Nephron progenitor cell (in vitro differentiated cells): ENCODE data around the gene MRPL4.

Source experiments
- DNase-seq: peaks from one replicate; pipeline ENCODE4 v3.0.0; 2021
- H3K27ac Mint-ChIP-seq: 2 replicates; pipeline ENCODE4 v1.8.0; 2021; ENCODE audit warnings: mild to moderate bottlenecking, moderate library complexity, mixed read lengths
- H3K27me3 Mint-ChIP-seq: 2 replicates; pipeline ENCODE4 v1.8.0; 2021; ENCODE audit warnings: mild to moderate bottlenecking, low read depth, mixed read lengths; ENCODE audit not compliant: poor library complexity
- H3K36me3 Mint-ChIP-seq: 2 replicates; pipeline ENCODE4 v1.8.0; 2021; ENCODE audit warnings: low read depth, mixed read lengths
- H3K4me1 Mint-ChIP-seq: 2 replicates; pipeline ENCODE4 v1.8.0; 2021; ENCODE audit warnings: mixed read lengths
- H3K4me3 Mint-ChIP-seq: 2 replicates; pipeline ENCODE4 v1.8.0; 2021; ENCODE audit warnings: mild to moderate bottlenecking, moderate library complexity, mixed read lengths
- H3K9me3 Mint-ChIP-seq: 2 replicates; pipeline ENCODE4 v1.8.0; 2021; ENCODE audit warnings: mild to moderate bottlenecking, moderate library complexity, mixed read lengths
- CTCF ChIP-seq: fragments of 200-600 bp; sonication (generic); IDR thresholded peaks from 2 replicates; pipeline ENCODE4 v1.5.0; 2021; ENCODE audit warnings: antibody characterized with exemption

MRPL4 gene

GRCh38 chr19:10292206-10292788 is 40.3 kb downstream of the MRPL4 start:
- no peak for TF ChIP-seq CTCF
- H3K4me3 Mint-ChIP-seq, result peak overlapping the region; percentile 65
- no peaks in the 10 kb centered on the region for H3K9me3 Mint-ChIP-seq
- no peaks in the 10 kb centered on the region for H3K36me3 Mint-ChIP-seq
- H3K27me3 Mint-ChIP-seq, result peaks cover 100% of the 10 kb centered on the region
- no peak overlapping the region for H3K27ac Mint-ChIP-seq
- peak; percentile 92 for DNase-seq
- H3K4me1 Mint-ChIP-seq, result peaks cover 26% of the 10 kb centered on the region

- no peak overlapping the region for H3K27ac Mint-ChIP-seq
- peaks cover 100% of the 10 kb centered on the region for H3K27me3 Mint-ChIP-seq
- peaks cover 26% of the 10 kb centered on the region for H3K4me1 Mint-ChIP-seq
- no peaks in the 10 kb centered on the region for H3K9me3 Mint-ChIP-seq
- peak overlapping the region; percentile 65 for H3K4me3 Mint-ChIP-seq
- DNase-seq, result peak; percentile 29
- no peaks in the 10 kb centered on the region for H3K36me3 Mint-ChIP-seq
- no peak for TF ChIP-seq CTCF
Observed at GRCh38 chr19:10292789-10293636, 41.0 kb downstream of the MRPL4 start.

DNA sequence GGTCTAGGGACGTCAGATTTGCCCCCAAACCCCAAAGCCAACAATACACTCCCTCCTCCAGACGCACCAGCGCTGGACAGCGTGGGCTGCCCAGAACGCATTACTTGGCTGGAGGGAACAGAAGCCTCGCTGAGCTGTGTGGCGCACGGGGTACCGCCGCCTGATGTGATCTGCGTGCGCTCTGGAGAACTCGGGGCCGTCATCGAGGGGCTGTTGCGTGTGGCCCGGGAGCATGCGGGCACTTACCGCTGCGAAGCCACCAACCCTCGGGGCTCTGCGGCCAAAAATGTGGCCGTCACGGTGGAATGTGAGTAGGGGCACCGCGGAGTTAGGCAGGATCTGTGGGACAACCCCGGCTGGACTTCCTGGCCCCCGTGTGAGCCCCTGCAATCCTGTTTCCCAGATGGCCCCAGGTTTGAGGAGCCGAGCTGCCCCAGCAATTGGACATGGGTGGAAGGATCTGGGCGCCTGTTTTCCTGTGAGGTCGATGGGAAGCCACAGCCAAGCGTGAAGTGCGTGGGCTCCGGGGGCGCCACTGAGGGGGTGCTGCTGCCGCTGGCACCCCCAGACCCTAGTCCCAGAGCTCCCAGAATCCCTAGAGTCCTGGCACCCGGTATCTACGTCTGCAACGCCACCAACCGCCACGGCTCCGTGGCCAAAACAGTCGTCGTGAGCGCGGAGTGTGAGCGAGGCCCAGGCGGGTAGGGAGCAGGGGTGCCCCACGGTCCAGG is 41.8 kb downstream of the MRPL4 start:
- peaks cover 99% of the 10 kb centered on the region for H3K27me3 Mint-ChIP-seq
- peaks cover 21% of the 10 kb centered on the region for H3K4me1 Mint-ChIP-seq
- no peak for DNase-seq
- no peak overlapping the region for H3K4me3 Mint-ChIP-seq
- TF ChIP-seq CTCF, result no peak
- no peaks in the 10 kb centered on the region for H3K36me3 Mint-ChIP-seq
- H3K27ac Mint-ChIP-seq, result no peak overlapping the region
- H3K9me3 Mint-ChIP-seq, result no peaks in the 10 kb centered on the region

GRCh38 chr19:10294368-10294697 is 42.3 kb downstream of the MRPL4 start:
- no peaks in the 10 kb centered on the region for H3K9me3 Mint-ChIP-seq

DNA sequence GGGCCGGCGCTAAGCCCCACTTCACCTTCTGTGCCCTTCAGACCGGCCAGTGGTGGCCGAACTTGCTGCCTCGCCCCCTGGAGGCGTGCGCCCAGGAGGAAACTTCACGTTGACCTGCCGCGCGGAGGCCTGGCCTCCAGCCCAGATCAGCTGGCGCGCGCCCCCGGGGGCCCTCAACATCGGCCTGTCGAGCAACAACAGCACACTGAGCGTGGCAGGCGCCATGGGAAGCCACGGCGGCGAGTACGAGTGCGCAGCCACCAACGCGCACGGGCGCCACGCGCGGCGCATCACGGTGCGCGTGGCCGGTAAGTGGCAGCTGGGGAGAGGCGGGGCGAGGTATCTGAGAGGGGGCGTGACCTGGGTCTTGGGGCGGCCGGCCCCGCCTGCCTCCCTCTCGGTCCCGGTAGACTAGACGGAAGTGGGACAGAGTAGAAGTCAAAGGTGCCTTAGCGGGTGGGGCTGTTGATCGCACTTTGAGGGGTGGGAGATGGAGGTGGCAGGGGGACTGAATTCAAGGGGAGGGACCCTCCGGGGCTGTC is 43.4 kb downstream of the MRPL4 start:
- Mint-ChIP-seq H3K4me3 (peak overlapping the region; percentile 63), H3K36me3 (no peaks in the 10 kb centered on the region), H3K27ac (no peak overlapping the region), H3K4me1 (peaks cover 16% of the 10 kb centered on the region), H3K27me3 (peaks cover 96% of the 10 kb centered on the region), H3K9me3 (no peaks in the 10 kb centered on the region)
- peak; percentile 51 for DNase-seq
- TF ChIP-seq CTCF, result no peak

More at GRCh38 chr19:10294368-10294697, 42.3 kb downstream of the MRPL4 start:
- Mint-ChIP-seq H3K27ac (no peak overlapping the region), H3K4me1 (peaks cover 19% of the 10 kb centered on the region), H3K4me3 (peak overlapping the region; percentile 36), H3K36me3 (no peaks in the 10 kb centered on the region), H3K27me3 (peaks cover 99% of the 10 kb centered on the region)
- peak; percentile 65 for DNase-seq
- no peak for TF ChIP-seq CTCF
